ENCODE results near the gene FHAD1.

- TF ChIP-seq, protein P1, sequence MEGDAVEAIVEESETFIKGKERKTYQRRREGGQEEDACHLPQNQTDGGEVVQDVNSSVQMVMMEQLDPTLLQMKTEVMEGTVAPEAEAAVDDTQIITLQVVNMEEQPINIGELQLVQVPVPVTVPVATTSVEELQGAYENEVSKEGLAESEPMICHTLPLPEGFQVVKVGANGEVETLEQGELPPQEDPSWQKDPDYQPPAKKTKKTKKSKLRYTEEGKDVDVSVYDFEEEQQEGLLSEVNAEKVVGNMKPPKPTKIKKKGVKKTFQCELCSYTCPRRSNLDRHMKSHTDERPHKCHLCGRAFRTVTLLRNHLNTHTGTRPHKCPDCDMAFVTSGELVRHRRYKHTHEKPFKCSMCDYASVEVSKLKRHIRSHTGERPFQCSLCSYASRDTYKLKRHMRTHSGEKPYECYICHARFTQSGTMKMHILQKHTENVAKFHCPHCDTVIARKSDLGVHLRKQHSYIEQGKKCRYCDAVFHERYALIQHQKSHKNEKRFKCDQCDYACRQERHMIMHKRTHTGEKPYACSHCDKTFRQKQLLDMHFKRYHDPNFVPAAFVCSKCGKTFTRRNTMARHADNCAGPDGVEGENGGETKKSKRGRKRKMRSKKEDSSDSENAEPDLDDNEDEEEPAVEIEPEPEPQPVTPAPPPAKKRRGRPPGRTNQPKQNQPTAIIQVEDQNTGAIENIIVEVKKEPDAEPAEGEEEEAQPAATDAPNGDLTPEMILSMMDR (IDR thresholded peaks at IDR 0.05), result no peak
- no peak for TF ChIP-seq POLR2AphosphoS5 (IDR thresholded peaks at IDR 0.05; ENCODE audit: insufficient read depth in 1 of 2, low read depth in 1 of 2)
- TF ChIP-seq POLR2A (IDR thresholded peaks at IDR 0.05), result no peak
These were observed 137.4 kb downstream of the FHAD1 start for GRCh38 chr1:15384301-15384901.
